T-helper 17 cell (primary cell): ENCODE data around the gene SYT8. TPM values are rescaled to one million over a fixed set of nuclear protein-coding genes. Genes with fewer than 3 reads are reported as not detected.
"Not testable (repeated sequence)": the region's sequence is repeated elsewhere in the genome, so short reads cannot be mapped to it uniquely, and the experiment has no call there.

ENCODE experiments used
- ATAC-seq: fragments of 150-1000 bp; cut with Tn5 transposase; 2 replicates; pipeline ENCODE4 v1.10.0; 2021; ENCODE audit warnings: mild to moderate bottlenecking, moderate library complexity
- DNase-seq, 3 donors: peaks; one replicate each; pipeline versions ENCODE4 v3.0.0 to v3.0.0-alpha.2; 2020 to 2021
- H3K9me3 ChIP-seq: one replicate; pipeline ENCODE4 v1.7.0; 2013; ENCODE audit warnings: low read length, mild to moderate bottlenecking; ENCODE audit not compliant: control insufficient read depth, poor library complexity, severe bottlenecking
- H3K27ac Mint-ChIP-seq: one replicate; pipeline ENCODE4 v1.8.0; 2022; ENCODE audit warnings: mild to moderate bottlenecking, moderate library complexity, mixed read lengths
- H3K27me3 Mint-ChIP-seq: one replicate; pipeline ENCODE4 v1.8.0; 2022; ENCODE audit warnings: mixed read lengths
- H3K36me3 Mint-ChIP-seq: one replicate; pipeline ENCODE4 v1.8.0; 2022; ENCODE audit warnings: low read depth, mixed read lengths
- H3K4me1 Mint-ChIP-seq: one replicate; pipeline ENCODE4 v1.8.0; 2022; ENCODE audit warnings: mild to moderate bottlenecking, mixed read lengths
- H3K4me3 Mint-ChIP-seq: one replicate; pipeline ENCODE4 v1.8.0; 2022; ENCODE audit warnings: mild to moderate bottlenecking, moderate library complexity, mixed read lengths
- total RNA-seq, 4 donors: library from RNA in 2 of 4; stranded (reverse) in 2 of 4; gene quantifications; one replicate each; pipeline ENCODE4 v1.2.3 and lab custom pipeline; 2022 to 2026

Gene SYT8
- total RNA-seq, 2 donors from 2014 or later: not detected

GRCh38 chr11:1874441-1875092, 39.8 kb downstream of the SYT8 start:
- H3K27me3 Mint-ChIP-seq, H3K9me3 ChIP-seq, H3K4me3 Mint-ChIP-seq, H3K27ac Mint-ChIP-seq, H3K36me3 Mint-ChIP-seq, ATAC-seq, DNase-seq: not testable (repeated sequence)
- peaks cover 34% of the 10 kb centered on the region for H3K4me1 Mint-ChIP-seq

GRCh38 chr11:1875093-1875850, 40.5 kb downstream of the SYT8 start:
- H3K27ac Mint-ChIP-seq: no peak overlapping the region
- H3K27me3 Mint-ChIP-seq: no peaks in the 10 kb centered on the region
- peak overlapping the region; percentile 15 for H3K4me3 Mint-ChIP-seq
- no peaks in the 10 kb centered on the region for H3K36me3 Mint-ChIP-seq
- ATAC-seq (no peak), DNase-seq (no peak)
- peaks cover 27% of the 10 kb centered on the region for H3K4me1 Mint-ChIP-seq
- no peaks in the 10 kb centered on the region for H3K9me3 ChIP-seq

- H3K4me1 Mint-ChIP-seq: peaks cover 25% of the 10 kb centered on the region
- not testable (repeated sequence) for ATAC-seq, H3K36me3 Mint-ChIP-seq, H3K27ac Mint-ChIP-seq, H3K27me3 Mint-ChIP-seq, H3K9me3 ChIP-seq, H3K4me3 Mint-ChIP-seq, DNase-seq
Measured at GRCh38 chr11:1875851-1876301, 41.1 kb downstream of the SYT8 start.

- H3K27me3 Mint-ChIP-seq: no peaks in the 10 kb centered on the region
- ATAC-seq (no peak), DNase-seq (peak in 1 of 3 donors; percentile 16)
- no peaks in the 10 kb centered on the region for H3K36me3 Mint-ChIP-seq
- no peaks in the 10 kb centered on the region for H3K9me3 ChIP-seq
- H3K4me1 Mint-ChIP-seq: peaks cover 23% of the 10 kb centered on the region
- no peak overlapping the region for H3K4me3 Mint-ChIP-seq
- no peak overlapping the region for H3K27ac Mint-ChIP-seq
Measured at GRCh38 chr11:1876361-1877063, 41.7 kb downstream of the SYT8 start.

- no peaks in the 10 kb centered on the region for H3K27me3 Mint-ChIP-seq
- peaks cover 18% of the 10 kb centered on the region for H3K4me1 Mint-ChIP-seq
- H3K9me3 ChIP-seq: no peaks in the 10 kb centered on the region
- no peaks in the 10 kb centered on the region for H3K36me3 Mint-ChIP-seq
- ATAC-seq (no peak), DNase-seq (no peak)
- no peak overlapping the region for H3K27ac Mint-ChIP-seq
- H3K4me3 Mint-ChIP-seq: no peak overlapping the region
Measured at GRCh38 chr11:1877211-1878136, 42.7 kb downstream of the SYT8 start.

GRCh38 chr11:1878137-1879031, 43.6 kb downstream of the SYT8 start:
- DNase-seq: no peak
- H3K4me1 Mint-ChIP-seq: peaks cover 16% of the 10 kb centered on the region

GRCh38 chr11:1879342-1879940, 44.7 kb downstream of the SYT8 start:
- peaks cover 15% of the 10 kb centered on the region for H3K4me1 Mint-ChIP-seq

More at GRCh38 chr11:1878137-1879031, 43.6 kb downstream of the SYT8 start:
- no peaks in the 10 kb centered on the region for H3K9me3 ChIP-seq
- Mint-ChIP-seq H3K36me3 (no peaks in the 10 kb centered on the region), H3K27ac (no peak overlapping the region), H3K4me3 (no peak overlapping the region), H3K27me3 (no peaks in the 10 kb centered on the region)
- no peak for ATAC-seq

GRCh38 chr11:1879941-1880720, 45.3 kb downstream of the SYT8 start:
- peak overlapping the region; percentile 66 for H3K27ac Mint-ChIP-seq
- no peaks in the 10 kb centered on the region for H3K36me3 Mint-ChIP-seq
- peak overlapping the region; percentile 39 for H3K4me3 Mint-ChIP-seq
- peaks cover 15% of the 10 kb centered on the region for H3K4me1 Mint-ChIP-seq
- DNase-seq: no peak
- no peaks in the 10 kb centered on the region for H3K27me3 Mint-ChIP-seq
- no peak for ATAC-seq
- H3K9me3 ChIP-seq: no peaks in the 10 kb centered on the region

More at GRCh38 chr11:1879342-1879940, 44.7 kb downstream of the SYT8 start:
- H3K36me3 Mint-ChIP-seq: no peaks in the 10 kb centered on the region
- peak overlapping the region; percentile 39 for H3K4me3 Mint-ChIP-seq
- DNase-seq (no peak), ATAC-seq (no peak)
- H3K27ac Mint-ChIP-seq: no peak overlapping the region
- no peaks in the 10 kb centered on the region for H3K9me3 ChIP-seq
- H3K27me3 Mint-ChIP-seq: no peaks in the 10 kb centered on the region

GRCh38 chr11:1880746-1881441, 46.1 kb downstream of the SYT8 start:
- Mint-ChIP-seq H3K27ac (peak overlapping the region; percentile 66), H3K4me1 (peaks cover 15% of the 10 kb centered on the region), H3K27me3 (no peaks in the 10 kb centered on the region), H3K36me3 (no peaks in the 10 kb centered on the region), H3K4me3 (no peak overlapping the region)
- DNase-seq (no peak), ATAC-seq (no peak)
- H3K9me3 ChIP-seq: no peaks in the 10 kb centered on the region

- ATAC-seq: peak; percentile 15
- no peaks in the 10 kb centered on the region for H3K9me3 ChIP-seq
- peak overlapping the region; percentile 66 for H3K27ac Mint-ChIP-seq
- H3K4me3 Mint-ChIP-seq: no peak overlapping the region
- no peaks in the 10 kb centered on the region for H3K27me3 Mint-ChIP-seq
- H3K4me1 Mint-ChIP-seq: peaks cover 15% of the 10 kb centered on the region
- no peak for DNase-seq
- H3K36me3 Mint-ChIP-seq: no peaks in the 10 kb centered on the region
Measured at GRCh38 chr11:1881442-1882264, 46.9 kb downstream of the SYT8 start.
